IMR-90 (cell line): Measurements from ENCODE around the gene FBXL7. TPM values are rescaled to one million over a fixed set of nuclear protein-coding genes. Genes with fewer than 3 reads are reported as not detected.

ENCODE experiments used
- ATAC-seq: fragments of 200-7000 bp; cut with Tn5 transposase; 2 replicates; pipeline ENCODE4 v1.9.1; 2020; ENCODE audit warnings: low read depth, mild to moderate bottlenecking, moderate library complexity
- BruUV-seq: library from RNA; stranded (reverse); fragments of 400-500 nt; replicated peaks from 2 replicates; lab custom pipeline; 2021; lab: Mats Ljungman, UMichigan
- CTCF ChIA-PET: fragments of 300-600 bp; formaldehyde crosslinking; extraction: SDS; loops from one replicate; lab custom pipeline; 2021; ENCODE audit warnings: antibody characterized with exemption; lab: Yijun Ruan, JAX
- POLR2A ChIA-PET: fragments of 300-600 bp; sonication (Branson Sonifier 250); formaldehyde crosslinking; loops from one replicate; lab custom pipeline; 2022; ENCODE audit warnings: antibody characterized with exemption; ENCODE audit not compliant: unreplicated experiment; lab: Charles Lee
- DNase-seq: peaks from one replicate; pipeline ENCODE4 v3.0.0; 2013
- H2AFZ ChIP-seq: replicated peaks from 2 replicates; pipeline ENCODE3; 2013; ENCODE audit warnings: low read length, mild to moderate bottlenecking; ENCODE audit not compliant: poor library complexity
- H2AK5ac ChIP-seq: 2 replicates; pipeline ENCODE4 v1.6.1; 2013; ENCODE audit warnings: low read depth, low read length, inconsistent platforms
- H2AK9ac ChIP-seq: replicated peaks from 2 replicates; pipeline ENCODE3; 2013; ENCODE audit warnings: mild to moderate bottlenecking, low read depth, low read length, moderate library complexity; ENCODE audit not compliant: poor library complexity
- H2BK120ac ChIP-seq: 2 replicates; pipeline ENCODE4 v1.6.1; 2013; ENCODE audit warnings: low read depth, low read length, inconsistent platforms
- H2BK15ac ChIP-seq: 3 replicates; pipeline ENCODE4 v1.6.1; 2013; ENCODE audit warnings: low read depth, low read length, inconsistent platforms
- H2BK20ac ChIP-seq: 2 replicates; pipeline ENCODE4 v1.6.1; 2013; ENCODE audit warnings: low read depth, mild to moderate bottlenecking, inconsistent platforms, low read length, moderate library complexity
- H2BK5ac ChIP-seq: 2 replicates; pipeline ENCODE4 v1.6.1; 2013; ENCODE audit warnings: mild to moderate bottlenecking, low read depth, low read length, inconsistent platforms; ENCODE audit not compliant: poor library complexity, severe bottlenecking
- H3K14ac ChIP-seq: replicated peaks from 2 replicates; pipeline ENCODE4 v1.6.1; 2013; ENCODE audit warnings: low read depth, low read length, inconsistent platforms
- H3K18ac ChIP-seq: 2 replicates; pipeline ENCODE4 v1.6.1; 2013; ENCODE audit warnings: low read depth, low read length, control low read depth
- H3K23ac ChIP-seq: 2 replicates; pipeline ENCODE4 v1.6.1; 2013; ENCODE audit warnings: low read depth, low read length, inconsistent platforms
- H3K27ac ChIP-seq: 2 replicates; pipeline ENCODE4 v1.5.1; 2013; ENCODE audit warnings: mild to moderate bottlenecking, control low read depth, low read length; ENCODE audit not compliant: insufficient read depth
- H3K27me3 ChIP-seq: 2 replicates; pipeline ENCODE4 v1.6.1; 2013; ENCODE audit warnings: low read length; ENCODE audit not compliant: control insufficient read depth, insufficient read depth
- H3K36me3 ChIP-seq: 2 replicates; pipeline ENCODE4 v1.6.1; 2013; ENCODE audit warnings: low read length, mixed read lengths; ENCODE audit not compliant: control insufficient read depth, insufficient read depth
- H3K4ac ChIP-seq: 2 replicates; pipeline ENCODE4 v1.6.1; 2013; ENCODE audit warnings: low read depth, low read length, inconsistent platforms
- H3K4me1 ChIP-seq: 2 replicates; pipeline ENCODE4 v1.6.1; 2013; ENCODE audit warnings: low read length, mixed read lengths; ENCODE audit not compliant: control insufficient read depth, insufficient read depth
- H3K4me2 ChIP-seq: 2 replicates; pipeline ENCODE4 v1.6.1; 2013; ENCODE audit warnings: low read depth, mild to moderate bottlenecking, control low read depth, low read length, moderate library complexity
- H3K4me3 ChIP-seq: 2 replicates; pipeline ENCODE4 v1.5.1; 2013; ENCODE audit warnings: low read depth, mild to moderate bottlenecking, control low read depth, low read length, moderate library complexity; ENCODE audit not compliant: insufficient read depth
- H3K56ac ChIP-seq: 2 replicates; pipeline ENCODE4 v1.6.1; 2013; ENCODE audit warnings: low read length, inconsistent platforms; ENCODE audit not compliant: insufficient read depth; ENCODE audit errors: extremely low read depth
- H3K79me1 ChIP-seq, 2 experiments: 2 replicates each; pipeline ENCODE4 v1.6.1; 2013; ENCODE audit warnings: low read length in 2 of 2, inconsistent platforms in 1 of 2, low read depth in 1 of 2
- H3K9ac ChIP-seq: 2 replicates; pipeline ENCODE4 v1.6.1; 2013; ENCODE audit warnings: low read depth, low read length, control low read depth
- H3K9me1 ChIP-seq: 2 replicates; pipeline ENCODE4 v1.6.1; 2013; ENCODE audit warnings: low read length, inconsistent platforms; ENCODE audit not compliant: insufficient read depth
- H3K9me3 ChIP-seq: 2 replicates; pipeline ENCODE4 v1.6.1; 2013; ENCODE audit warnings: low read length; ENCODE audit not compliant: control insufficient read depth, insufficient read depth
- H4K20me1 ChIP-seq: 2 replicates; pipeline ENCODE4 v1.6.1; 2013; ENCODE audit warnings: low read length, inconsistent platforms; ENCODE audit not compliant: insufficient read depth
- H4K5ac ChIP-seq: 2 replicates; pipeline ENCODE4 v1.6.1; 2013; ENCODE audit warnings: mild to moderate bottlenecking, low read depth, low read length, control low read depth
- H4K8ac ChIP-seq, 2 experiments: 2 replicates each; pipeline ENCODE4 v1.6.1; 2013; ENCODE audit warnings: low read depth in 2 of 2, low read length in 2 of 2, control low read depth in 1 of 2, inconsistent platforms in 1 of 2
- H4K91ac ChIP-seq: 2 replicates; pipeline ENCODE4 v1.6.1; 2013; ENCODE audit warnings: low read depth, low read length, inconsistent platforms; ENCODE audit not compliant: insufficient read depth
- CHD1 ChIP-seq: IDR thresholded peaks from 2 replicates; pipeline ENCODE4 v1.6.1; 2012; ENCODE audit warnings: low read depth, low read length, improper control_type of control experiment
- MAFK ChIP-seq: IDR thresholded peaks from 2 replicates; pipeline ENCODE4 v1.6.1; 2012; ENCODE audit warnings: low read depth, low read length, improper control_type of control experiment
- MAZ ChIP-seq: IDR thresholded peaks from 2 replicates; pipeline ENCODE4 v1.6.1; 2012; ENCODE audit warnings: low read depth, mild to moderate bottlenecking, low read length, improper control_type of control experiment, moderate library complexity, borderline replicate concordance
- MXI1 ChIP-seq: IDR thresholded peaks from 2 replicates; pipeline ENCODE4 v1.6.1; 2012; ENCODE audit warnings: low read depth, mild to moderate bottlenecking, low read length, moderate library complexity, borderline replicate concordance
- POLR2A ChIP-seq: IDR thresholded peaks from 2 replicates; pipeline ENCODE4 v1.6.1; 2012; ENCODE audit warnings: mild to moderate bottlenecking, low read depth, low read length
- RAD21 ChIP-seq: IDR thresholded peaks from 2 replicates; pipeline ENCODE4 v1.6.1; 2012; ENCODE audit warnings: low read length, improper control_type of control experiment
- RCOR1 ChIP-seq: IDR thresholded peaks from 2 replicates; pipeline ENCODE4 v1.6.1; 2012; ENCODE audit warnings: mild to moderate bottlenecking, low read length, improper control_type of control experiment; ENCODE audit not compliant: insufficient replicate concordance
- RFX5 ChIP-seq: IDR thresholded peaks from 2 replicates; pipeline ENCODE4 v1.8.0; 2012; ENCODE audit warnings: low read depth, mild to moderate bottlenecking, low read length, moderate library complexity
- WGBS, 2 experiments: methylation state at CpG; one replicate each; pipeline versions ENCODE4 v1.1.5 to v1.1.7; 2013; ENCODE audit warnings: missing lambda C conversion rate in 2 of 2; ENCODE audit not compliant: insufficient read length in 1 of 2; ENCODE audit errors: extremely low coverage in 2 of 2; 5-methylcytosine and 5-hydroxymethylcytosine counted together
- dilution Hi-C: fragments of 300-500 bp; cut with HindIII; formaldehyde crosslinking; loops from one replicate; pipeline ENCODE4 v1.14.3; 2018; ENCODE audit warnings: low sequenced_read_pairs; ENCODE audit not compliant: unreplicated experiment
- in situ Hi-C: fragments of 300-500 bp; cut with MboI; formaldehyde crosslinking; loops from 3 replicates; pipeline ENCODE4 v1.14.3; 2019; ENCODE audit warnings: low sequenced_read_pairs, inconsistent platforms, mixed read lengths
- intact Hi-C: fragments of 100-400 bp; cut with micrococcal nuclease; formaldehyde crosslinking; loops from 2 replicates; pipeline ENCODE4 v1.10.0; 2022
- polyA plus RNA-seq, 3 experiments: library from polyadenylated mRNA; depleted of rRNA; stranded (reverse); fragments of >200 nt; gene quantifications; 2 replicates each; pipeline ENCODE4 v1.2.3, GENCODE V29; 2012; ENCODE audit warnings: low replicate concordance in 1 of 3
- total RNA-seq: library from RNA; depleted of rRNA; stranded (reverse); fragments of >200 nt; gene quantifications from 2 replicates; pipeline ENCODE4 v1.2.3, GENCODE V29; 2012
- TF ChIP-seq, protein P1 (sequence below): conservative IDR thresholded peaks from 2 replicates; pipeline ENCODE4 v1.5.1; 2012; ENCODE audit warnings: mild to moderate bottlenecking, low read depth, low read length, improper control_type of control experiment
- TF ChIP-seq, protein P2 (sequence below): fragments of 150-350 bp; IDR thresholded peaks from 2 replicates; pipeline ENCODE4 v1.6.1; 2017; ENCODE audit warnings: mild to moderate bottlenecking, antibody characterized with exemption, low read length, low read depth
- TF ChIP-seq, protein P3 (sequence below): fragments of 150-350 bp; IDR thresholded peaks from 2 replicates; pipeline ENCODE4 v1.6.1; 2016; ENCODE audit warnings: low read depth, mild to moderate bottlenecking, low read length, moderate library complexity, borderline replicate concordance

The FBXL7 gene
- total and polyA plus RNA-seq, 2 of the 4 experiments (the other 2 are of a cell fraction), result 4.1 to 10.2 TPM

DNA sequence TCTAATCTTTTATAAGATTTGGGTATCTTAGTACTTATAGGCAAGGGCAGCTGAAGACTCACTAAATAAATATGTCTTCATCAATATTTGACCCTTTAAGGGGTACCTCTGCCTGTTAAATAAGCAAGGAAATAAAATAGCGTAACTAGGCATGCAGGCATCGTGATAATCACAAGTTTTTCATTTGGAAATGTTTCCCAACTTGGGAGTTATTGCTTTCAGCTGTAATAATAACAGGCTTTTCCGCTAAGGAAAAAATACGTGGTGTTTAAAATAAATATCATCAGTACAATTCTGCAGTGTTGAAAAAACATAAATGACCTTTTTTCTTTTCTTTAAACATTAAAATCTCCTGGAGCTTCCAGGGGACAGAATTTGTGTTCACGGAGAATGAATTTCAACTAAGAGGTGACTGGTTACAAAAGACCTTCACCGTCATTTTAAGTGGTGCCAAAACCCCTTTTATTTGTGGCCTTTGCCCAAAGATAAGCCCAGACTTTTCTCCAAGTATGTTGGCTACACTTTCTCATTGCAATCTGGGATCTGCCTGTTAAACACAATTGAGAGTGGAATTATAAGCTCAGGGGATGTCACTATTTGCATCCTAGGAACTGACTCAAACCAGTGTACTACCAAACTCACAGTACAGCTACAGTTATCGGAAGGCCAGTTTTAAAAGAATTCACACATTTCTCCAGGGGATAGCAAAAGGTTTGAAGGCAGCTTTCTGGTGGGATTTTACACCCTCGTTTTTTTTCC lies 218.6 kb downstream of the FBXL7 start:
- Histone ChIP-seq H3K36me3 (no peaks in the 10 kb centered on the region; the same call in 1 of the 2 replicates), H4K8ac (no peak overlapping the region), H3K4me3 (no peak overlapping the region), H2BK5ac (no peak overlapping the region), H2BK15ac (no peak overlapping the region), H3K14ac (no peak overlapping the region), H4K20me1 (no peaks in the 10 kb centered on the region; the same call in 1 of the 2 replicates), H2BK20ac (no peak overlapping the region), H3K9ac (no peak overlapping the region), H3K18ac (no peak overlapping the region), H3K4ac (no peak overlapping the region), H4K5ac (no peak overlapping the region), H3K23ac (no peak overlapping the region), H3K27ac (no peak overlapping the region), H3K4me2 (no peak overlapping the region), H2AK9ac (no peak overlapping the region), H2AK5ac (no peak overlapping the region), H3K27me3 (no peaks in the 10 kb centered on the region), H3K9me3 (no peaks in the 10 kb centered on the region), H3K56ac (no peak overlapping the region), H3K79me1 (peaks cover 13 to 24% of the 10 kb centered on the region in 2 experiments; a peak in 3 of 4 replicates), H3K9me1 (no peaks in the 10 kb centered on the region), H2BK120ac (no peak overlapping the region), H3K4me1 (peaks cover 4% of the 10 kb centered on the region), H4K91ac (no peak overlapping the region), H2AFZ (no peak overlapping the region)
- DNase-seq (no peak), ATAC-seq (no peak)
- POLR2A ChIA-PET, result no interaction called here
- intact Hi-C loops (no loop called here), dilution Hi-C loops (no loop called here), in situ Hi-C loops (no loop called here)
- 63% methylated on average over 2 of the region's 8 CpGs; no CpG with 5 or more reads in 1 of the 2 experiments for WGBS, 2 experiments
- CTCF ChIA-PET, result interaction anchor here (0.6 kb wide), 1 partner anchor 415 kb away, joined by 3 read pairs; no protein-coding TSS in a partner anchor
- TF ChIP-seq, protein P1, sequence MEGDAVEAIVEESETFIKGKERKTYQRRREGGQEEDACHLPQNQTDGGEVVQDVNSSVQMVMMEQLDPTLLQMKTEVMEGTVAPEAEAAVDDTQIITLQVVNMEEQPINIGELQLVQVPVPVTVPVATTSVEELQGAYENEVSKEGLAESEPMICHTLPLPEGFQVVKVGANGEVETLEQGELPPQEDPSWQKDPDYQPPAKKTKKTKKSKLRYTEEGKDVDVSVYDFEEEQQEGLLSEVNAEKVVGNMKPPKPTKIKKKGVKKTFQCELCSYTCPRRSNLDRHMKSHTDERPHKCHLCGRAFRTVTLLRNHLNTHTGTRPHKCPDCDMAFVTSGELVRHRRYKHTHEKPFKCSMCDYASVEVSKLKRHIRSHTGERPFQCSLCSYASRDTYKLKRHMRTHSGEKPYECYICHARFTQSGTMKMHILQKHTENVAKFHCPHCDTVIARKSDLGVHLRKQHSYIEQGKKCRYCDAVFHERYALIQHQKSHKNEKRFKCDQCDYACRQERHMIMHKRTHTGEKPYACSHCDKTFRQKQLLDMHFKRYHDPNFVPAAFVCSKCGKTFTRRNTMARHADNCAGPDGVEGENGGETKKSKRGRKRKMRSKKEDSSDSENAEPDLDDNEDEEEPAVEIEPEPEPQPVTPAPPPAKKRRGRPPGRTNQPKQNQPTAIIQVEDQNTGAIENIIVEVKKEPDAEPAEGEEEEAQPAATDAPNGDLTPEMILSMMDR, result no peak
- TF ChIP-seq, protein P2, sequence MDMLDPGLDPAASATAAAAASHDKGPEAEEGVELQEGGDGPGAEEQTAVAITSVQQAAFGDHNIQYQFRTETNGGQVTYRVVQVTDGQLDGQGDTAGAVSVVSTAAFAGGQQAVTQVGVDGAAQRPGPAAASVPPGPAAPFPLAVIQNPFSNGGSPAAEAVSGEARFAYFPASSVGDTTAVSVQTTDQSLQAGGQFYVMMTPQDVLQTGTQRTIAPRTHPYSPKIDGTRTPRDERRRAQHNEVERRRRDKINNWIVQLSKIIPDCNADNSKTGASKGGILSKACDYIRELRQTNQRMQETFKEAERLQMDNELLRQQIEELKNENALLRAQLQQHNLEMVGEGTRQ, result no peak
- TF ChIP-seq MAZ (no peak), CHD1 (no peak), MXI1 (no peak), RFX5 (no peak), RCOR1 (no peak), POLR2A (no peak), MAFK (no peak), RAD21 (no peak)
- TF ChIP-seq, protein P3, sequence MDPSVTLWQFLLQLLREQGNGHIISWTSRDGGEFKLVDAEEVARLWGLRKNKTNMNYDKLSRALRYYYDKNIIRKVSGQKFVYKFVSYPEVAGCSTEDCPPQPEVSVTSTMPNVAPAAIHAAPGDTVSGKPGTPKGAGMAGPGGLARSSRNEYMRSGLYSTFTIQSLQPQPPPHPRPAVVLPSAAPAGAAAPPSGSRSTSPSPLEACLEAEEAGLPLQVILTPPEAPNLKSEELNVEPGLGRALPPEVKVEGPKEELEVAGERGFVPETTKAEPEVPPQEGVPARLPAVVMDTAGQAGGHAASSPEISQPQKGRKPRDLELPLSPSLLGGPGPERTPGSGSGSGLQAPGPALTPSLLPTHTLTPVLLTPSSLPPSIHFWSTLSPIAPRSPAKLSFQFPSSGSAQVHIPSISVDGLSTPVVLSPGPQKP, result no peak
- BruUV-seq, result no TSS peak
